Stimulated activated CD4-positive, alpha-beta T cell treated with anti-CD3 and anti-CD28 coated beads, Interleukin-1b, Interleukin-23, amount 100 ng/mL, for 24 hours (primary cell): ENCODE measurements around the gene POLRMT.
"Not testable (repeated sequence)": the region's sequence is repeated elsewhere in the genome, so short reads cannot be mapped to it uniquely, and the experiment has no call there.

Source experiments
- DNase-seq, 4 experiments: peaks; one replicate each; pipeline ENCODE4 v3.0.0-alpha.2; 2020; ENCODE audit warnings: low read depth in 4 of 4, low spot score in 1 of 4

The POLRMT gene

DNA sequence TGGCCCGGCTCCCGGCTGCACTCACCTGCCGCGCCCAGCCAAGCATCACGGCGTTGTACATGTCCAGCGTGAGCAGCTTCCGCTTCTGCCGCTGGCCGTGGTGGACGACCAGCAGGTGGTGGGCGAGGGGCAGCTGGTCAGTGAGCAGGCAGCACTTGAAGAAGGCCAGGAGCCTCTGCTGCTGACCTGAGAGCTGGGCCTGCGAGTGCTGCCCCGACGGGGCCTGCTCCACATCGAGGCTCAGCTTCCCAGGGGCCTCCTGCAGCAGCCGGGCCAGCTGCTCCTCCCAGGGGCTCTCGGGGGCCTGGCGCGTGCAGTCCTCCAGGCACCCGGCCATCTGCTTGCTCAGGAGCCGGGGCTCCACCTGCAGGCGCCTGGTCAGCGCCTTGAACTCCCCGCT lies 3.8 kb downstream of the POLRMT start:
- DNase-seq, result not testable (repeated sequence)

DNA sequence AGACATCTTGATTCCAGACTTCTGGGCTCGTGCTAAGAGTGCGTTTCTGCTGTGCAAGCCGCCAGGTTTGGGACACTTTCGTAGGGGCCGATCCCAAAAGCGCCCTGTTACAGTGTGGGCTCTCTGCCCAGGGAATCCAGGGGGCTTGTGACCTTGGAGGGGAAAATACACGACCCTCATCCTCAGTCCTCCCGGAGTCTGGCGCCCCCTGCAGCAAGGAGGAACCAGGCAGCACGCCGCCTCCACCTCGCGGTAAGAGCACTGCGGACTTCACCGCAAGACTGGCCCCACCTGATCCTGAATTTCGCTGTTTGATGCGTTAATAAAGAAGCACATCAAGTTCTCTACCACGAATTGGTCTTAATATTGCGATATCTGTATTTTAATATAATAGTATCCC lies 5.2 kb downstream of the POLRMT start:
- DNase-seq, result no peak

DNA sequence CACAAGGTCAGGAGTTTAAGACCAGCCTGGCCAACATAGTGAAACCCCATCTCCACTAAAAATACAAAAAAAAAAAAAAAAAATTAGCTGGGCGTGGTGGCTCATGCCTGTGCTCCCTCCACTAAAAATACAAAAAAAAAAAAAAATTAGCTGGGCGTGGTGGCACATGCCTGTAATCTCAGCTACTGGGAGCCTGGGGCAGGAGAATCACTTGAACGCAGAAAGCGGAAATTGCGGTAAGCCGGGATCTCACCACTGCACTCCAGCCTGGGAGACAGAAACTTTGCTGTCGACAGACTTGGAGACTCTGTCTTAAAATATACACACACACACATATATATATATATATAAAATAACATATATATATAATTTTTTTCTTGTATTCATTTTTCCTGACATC lies 6.8 kb downstream of the POLRMT start:
- DNase-seq, result not testable (repeated sequence)

DNA sequence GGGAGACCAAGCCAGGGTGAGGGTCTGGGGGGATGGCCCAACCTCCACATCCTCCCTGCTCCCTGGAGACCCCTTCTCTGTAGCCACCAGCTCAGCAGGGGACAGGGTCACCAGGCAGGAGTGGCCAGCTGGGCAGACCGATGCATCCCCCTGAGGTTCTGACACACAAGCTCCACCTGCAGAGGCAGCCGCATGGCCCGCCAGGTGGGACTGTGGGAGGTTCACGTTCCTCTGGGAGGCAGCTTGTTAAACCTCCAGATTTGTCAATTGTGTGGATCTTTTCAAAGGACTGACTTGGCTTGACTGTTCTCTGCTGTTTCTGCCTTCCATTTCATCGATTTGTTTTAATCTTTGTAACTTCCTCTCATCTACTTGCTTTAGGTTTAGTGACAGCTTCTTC lies 8.1 kb downstream of the POLRMT start:
- no peak for DNase-seq

DNA sequence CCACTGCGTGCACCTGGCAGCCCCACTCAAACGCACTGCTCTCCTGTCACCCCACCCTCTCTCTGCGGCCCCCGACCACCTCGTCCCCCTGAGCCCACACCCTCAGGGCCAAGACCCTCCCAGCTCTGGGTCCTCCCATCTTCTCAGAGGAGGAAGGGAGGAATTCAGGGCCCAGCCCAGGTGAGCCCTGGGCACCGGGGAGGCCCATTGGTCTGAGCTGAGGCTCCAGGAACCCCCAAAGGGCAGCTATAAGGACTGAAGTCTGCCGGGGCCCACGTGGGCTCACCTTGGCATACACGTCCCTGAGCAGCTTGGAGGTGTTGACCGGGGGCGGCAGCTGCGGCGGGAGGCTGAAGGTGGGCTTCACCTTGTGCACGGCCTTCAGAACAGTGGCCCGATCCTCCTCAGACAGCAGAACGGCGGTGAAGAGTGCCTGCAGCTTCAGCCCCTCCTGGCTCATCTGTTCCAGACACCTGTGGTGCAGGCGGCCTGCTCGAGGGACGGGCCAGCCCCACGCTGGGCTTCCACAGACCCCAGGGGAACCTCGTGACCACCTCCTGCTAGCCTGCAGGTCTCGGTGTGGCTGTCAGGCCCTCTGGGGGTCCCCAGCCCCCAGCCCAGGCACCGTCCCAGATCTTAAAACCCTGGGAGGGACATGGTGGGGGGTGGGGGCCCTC lies 8.8 kb downstream of the POLRMT start:
- DNase-seq, result no peak

DNA sequence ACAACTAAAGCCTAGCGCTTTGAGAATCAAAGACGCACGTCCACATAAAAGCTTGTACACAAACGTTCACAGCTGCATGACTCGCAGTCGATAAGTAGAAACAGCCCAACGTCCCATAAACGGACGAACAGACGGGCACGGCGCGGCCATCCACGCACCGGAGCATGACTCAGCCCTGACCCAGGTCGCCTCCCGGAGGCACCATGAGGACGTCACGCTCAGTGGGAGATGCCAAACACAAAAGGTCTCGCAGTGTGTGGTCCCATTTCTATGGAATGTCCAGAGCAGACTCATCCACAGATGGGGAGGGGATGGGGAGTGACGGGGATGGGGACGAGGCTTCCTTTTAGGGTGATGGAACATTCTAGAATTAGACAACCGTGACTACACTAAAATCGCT lies 9.4 kb downstream of the POLRMT start:
- no peak for DNase-seq

DNA sequence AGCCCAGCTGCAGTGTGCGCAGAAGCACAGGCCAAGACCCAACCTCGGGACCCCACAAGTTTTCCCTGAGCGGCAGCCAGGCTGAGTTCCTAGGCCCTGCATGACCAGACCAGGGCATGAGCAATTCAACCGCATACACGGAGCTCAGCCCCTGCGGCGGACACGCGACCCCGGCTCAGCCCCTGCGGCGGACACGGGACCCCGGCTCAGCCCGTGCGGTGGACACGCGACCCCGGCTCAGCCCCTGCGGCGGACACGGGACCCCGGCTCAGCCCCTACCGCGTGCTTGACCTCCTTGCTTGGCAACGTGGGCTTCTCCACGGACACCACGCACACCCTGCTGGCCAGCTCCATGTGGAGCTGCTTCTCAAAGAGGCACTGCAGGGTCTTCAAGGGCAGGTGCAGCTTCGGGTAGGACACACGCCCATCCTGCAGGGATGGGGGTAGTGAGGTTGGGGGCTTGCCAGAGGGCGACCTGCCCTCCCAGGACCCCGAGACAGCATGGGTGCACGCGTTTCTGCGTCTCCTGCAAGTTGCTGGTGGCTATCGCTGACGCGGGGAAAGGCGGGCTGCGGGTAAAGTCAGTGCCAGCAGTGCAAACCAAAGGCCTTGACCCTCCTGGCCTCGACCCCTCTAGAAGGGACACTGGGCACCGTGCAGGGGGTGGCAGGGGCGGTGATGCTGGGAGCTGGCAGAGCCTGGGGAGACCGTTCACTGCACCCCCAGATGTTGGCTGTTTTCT lies 10.0 kb downstream of the POLRMT start:
- DNase-seq, result no peak

DNA sequence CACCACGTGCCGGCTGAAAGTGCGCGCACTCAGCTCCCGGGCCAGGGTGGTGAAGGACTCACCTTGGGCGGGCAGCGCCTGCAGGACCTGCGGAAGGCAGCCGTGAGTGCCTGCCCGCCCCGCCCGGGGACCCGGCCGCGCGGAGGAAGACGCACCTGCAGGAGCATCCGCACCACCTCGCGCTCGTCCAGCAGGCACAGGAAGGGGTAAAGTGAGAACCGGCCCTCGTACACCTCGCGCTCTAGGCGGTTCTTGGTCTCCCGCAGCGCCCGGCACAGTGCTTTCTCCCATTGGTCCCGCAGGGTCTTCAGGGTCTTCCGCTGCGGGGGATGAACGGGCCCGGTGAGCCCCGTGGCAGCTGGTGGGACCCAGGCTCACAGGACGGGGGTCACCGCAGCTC lies 10.7 kb downstream of the POLRMT start:
- DNase-seq, result no peak

DNA sequence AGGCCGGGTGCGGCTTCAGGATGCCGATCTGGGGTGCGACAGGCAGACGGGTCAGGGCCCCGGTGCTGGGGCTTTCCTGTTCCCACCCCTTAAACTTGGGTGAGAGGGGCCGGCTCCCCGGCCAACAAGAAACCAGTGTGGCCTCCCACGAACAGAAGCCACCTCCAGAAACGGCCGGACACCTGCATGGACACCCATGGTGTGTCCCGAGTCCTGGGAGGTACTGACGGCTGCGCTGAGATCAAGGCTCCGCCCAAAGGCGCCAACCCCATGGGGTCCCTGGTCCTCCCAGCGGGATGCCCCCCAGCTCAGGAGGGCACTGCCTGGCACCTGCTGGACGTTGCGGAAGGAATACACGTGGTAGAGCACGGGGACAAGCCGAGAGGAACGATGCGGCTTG lies 11.5 kb downstream of the POLRMT start:
- no peak for DNase-seq

DNA sequence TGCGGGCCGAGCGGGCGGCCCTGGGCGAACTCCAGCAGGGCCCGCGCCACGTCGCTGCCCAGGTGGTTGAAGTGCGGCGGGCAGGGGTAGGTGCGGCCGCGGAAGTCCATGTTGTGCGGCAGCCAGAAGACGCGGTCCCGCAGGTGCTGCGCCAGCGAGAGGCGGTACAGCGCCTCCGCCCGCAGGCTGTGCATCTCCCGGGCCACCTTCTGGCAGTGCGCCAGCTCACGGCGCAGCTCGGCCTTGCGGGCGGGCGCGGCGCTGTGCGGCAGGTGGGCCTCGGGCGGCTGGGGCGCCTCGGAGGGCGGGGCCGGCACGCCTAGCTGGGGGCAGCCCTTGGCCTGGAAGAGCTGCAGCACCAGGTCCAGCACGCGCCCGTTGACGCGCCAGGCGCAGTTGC lies 12.1 kb downstream of the POLRMT start:
- DNase-seq, result not testable (repeated sequence)

DNA sequence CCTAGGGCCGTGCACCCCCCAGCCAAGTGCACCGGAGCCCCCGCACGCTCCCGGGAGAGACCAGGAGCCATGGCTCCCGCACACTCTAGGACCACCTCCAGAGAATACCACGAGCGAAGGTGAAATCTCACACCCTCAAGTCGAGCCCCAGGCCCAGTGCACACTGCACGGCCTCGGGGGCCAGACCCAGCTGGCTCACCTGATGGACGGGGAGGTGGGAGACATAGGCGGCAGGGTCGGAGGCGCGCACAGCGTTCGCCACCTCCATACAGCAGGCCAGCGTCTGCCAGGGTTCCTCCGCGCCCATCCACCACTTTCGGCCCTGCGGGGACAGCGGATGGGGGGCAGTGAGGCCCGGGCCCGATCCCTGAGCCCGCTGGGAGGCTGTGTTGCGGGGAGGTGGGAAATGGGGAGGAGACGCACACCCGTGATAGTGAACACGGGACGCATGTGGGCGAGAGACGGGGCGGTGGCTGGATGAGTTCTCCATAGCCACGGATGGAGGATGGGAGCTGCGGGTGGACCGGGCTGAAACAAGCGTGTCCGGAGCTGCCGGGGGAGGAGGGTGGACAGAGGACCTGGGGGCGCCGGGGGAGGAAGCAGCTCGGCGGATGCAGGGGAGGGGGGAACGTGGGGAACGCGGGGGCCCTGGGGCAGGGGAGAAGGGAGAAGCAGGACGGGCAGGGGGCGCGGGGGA lies 13.0 kb downstream of the POLRMT start:
- DNase-seq, result no peak

DNA sequence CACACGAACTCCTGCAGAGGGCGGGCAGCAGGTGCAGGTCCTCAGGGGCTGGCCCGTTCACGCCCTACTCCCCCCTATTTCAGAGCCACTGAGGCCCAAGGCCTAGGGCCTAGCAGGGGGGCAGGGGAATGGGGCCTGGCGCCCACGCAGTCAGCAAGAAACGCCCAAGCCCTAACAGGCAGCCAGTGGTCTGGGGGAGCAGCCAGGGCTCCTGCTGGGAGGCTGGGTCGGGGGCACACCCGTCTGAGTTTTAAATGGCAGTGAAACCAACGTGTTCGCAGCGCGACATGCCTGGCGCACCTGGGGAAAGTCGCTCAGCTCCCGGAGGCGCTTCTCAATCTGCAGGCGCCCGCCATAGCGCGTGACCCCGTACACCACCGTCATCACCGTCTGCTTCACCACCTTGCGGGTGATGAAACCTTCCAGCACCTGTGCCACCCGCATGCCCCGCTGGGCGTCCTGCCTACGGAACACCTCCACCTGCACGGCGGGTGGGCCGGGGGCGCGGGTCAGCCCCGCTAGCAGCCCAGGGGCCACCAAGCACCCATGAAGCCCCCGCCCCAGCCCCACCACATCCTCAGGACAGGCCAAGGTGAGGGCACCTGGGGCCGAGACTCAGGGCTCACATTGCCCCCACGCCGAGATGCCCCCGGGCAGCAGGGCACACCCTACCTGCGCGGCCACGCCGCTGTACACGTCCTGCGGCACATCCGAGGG lies 13.9 kb downstream of the POLRMT start:
- no peak for DNase-seq

DNA sequence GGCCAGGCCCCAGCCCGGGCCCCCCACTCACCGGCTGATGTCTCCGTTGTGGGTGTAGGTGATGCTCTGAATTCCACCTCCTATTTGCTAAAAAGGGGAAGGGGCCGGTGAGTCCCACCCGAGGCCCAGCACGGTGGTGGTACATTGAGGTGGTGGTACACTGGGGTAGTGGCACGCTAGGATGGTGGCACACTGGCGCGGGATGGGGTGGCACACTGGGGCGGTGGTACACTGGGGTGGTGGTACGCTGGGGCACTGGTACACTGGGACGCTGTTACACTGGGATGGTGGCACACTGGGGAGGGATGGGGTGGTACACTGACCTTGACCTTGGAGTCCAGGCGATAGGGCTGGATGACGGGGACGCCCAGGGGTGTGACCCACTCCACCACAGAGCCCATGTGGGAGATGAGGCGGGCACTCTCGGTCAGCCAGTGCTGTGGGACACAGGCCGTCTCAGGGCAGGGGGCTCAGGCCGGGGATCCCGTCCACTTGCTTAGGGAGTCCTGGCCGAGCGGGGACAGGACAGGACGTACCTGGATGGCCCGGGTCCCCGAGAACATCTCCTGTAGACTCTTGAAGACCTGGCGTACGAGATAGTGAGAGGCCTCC lies 14.6 kb downstream of the POLRMT start:
- no peak for DNase-seq

DNA sequence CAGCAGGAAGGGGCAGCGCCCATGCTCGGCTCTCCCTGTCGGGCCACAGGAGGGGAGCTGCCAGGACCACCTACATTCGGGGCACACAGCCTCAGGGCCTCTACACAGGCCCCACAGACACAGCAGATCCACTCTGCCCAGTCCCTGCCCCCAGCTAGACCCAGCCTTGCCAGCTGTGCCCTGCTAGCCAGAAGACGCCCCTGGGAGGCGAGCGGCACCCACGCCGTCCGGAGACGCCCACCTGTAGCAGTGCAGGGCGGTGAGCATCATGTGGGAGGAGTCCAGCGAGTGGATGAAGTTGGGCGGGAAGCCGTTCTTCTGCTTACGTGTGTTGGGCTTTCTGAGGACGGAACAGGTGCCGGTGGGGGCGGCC lies 15.1 kb downstream of the POLRMT start:
- no peak for DNase-seq

DNA sequence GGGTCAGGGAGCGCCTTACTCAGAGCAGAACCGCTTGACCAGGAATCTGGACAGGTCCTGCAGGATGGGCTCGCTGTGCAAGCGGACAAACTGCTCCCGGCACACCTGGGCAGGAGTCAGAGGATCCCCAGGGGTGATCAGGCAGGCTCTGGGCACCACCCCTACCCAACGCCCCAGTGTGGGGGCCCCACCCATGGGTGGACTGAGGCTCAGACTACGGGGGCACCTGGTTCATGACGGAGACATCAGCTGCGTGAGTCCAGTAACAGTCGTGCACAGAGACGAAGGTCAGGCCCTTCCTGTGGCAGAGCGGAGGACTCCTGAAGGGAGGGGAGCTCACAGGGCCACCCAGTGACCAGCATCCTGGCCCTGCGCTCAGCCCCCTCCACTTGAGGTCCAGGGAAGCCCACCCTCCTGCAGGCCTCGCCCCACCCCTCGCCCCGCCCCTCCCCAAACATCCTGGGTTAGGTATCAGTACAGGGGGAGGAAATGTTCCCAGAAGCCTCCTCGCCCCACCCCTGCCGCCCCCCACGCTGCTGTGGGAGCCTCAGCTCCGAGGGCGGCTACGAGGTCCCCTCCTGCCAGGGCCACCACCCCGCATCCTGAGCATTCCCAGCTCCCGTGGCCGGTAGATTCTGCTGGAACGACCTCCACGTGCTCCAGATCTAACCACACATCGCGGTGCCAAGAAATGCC lies 15.6 kb downstream of the POLRMT start:
- no peak for DNase-seq

DNA sequence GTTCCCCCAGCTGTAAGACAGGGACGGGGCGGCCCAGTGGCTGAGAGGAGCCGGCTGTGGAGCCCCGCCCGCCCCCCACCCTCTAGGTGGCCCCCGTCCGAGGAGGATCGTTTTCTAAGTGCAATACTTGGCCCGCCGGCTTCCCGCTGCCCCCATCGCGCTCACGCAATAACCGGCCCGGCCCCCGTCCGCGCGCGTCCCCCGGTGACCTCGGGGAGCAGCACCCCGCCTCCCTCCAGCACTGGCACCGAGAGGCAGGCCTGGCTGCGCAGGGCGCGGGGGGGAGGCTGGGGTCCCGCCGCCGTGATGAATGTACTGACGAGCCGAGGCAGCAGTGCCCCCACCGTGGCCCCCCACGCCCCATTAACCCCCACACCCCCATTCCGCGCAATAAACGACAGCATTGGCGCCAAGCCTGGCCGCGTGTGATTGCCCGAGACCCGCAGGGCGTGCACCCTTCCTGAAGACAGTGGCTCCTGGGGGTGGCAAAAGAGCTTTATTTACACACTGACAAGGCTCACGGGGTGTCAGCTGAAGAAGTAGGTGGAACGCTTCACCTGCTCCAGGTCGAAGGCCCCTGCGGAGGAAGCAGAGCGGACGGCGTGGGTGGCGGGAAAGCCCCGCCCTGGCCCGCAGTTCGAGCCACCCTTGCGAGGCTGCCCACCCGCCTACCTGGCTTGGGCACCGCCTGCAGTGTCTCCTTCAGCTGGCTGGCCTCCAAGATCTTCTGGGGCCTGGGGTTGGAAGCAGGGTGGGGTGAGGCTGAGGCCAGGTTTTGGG lies 16.4 kb downstream of the POLRMT start:
- no peak for DNase-seq

DNA sequence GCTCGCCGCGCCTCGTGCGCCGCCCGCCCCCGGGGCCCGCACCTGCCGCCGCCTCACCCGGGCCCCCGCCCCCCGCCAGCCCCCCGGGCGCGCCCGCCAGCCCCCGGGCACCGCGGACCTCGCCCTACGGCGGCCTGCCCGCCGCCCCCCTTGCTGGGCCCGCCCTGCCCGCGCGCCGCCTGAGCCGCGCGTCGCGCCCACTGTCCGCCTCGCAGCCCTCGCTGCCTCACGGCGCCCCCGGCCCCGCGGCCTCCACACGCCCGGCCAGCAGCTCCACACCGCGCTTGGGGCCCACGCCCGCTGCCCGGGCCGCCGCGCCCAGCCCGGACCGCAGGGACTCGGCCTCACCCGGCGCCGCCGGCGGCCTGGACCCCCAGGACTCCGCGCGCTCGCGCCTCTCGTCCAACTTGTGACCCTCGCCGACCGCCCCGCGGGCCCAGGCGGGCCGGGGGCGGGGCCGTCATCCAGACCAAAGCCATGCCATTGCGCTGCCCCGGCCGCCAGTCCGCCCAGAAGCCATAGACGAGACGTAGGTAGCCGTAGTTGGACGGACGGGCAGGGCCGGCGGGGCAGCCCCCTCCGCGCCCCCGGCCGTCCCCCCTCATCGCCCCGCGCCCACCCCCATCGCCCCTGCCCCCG lies 17.2 kb downstream of the POLRMT start:
- no peak for DNase-seq

DNA sequence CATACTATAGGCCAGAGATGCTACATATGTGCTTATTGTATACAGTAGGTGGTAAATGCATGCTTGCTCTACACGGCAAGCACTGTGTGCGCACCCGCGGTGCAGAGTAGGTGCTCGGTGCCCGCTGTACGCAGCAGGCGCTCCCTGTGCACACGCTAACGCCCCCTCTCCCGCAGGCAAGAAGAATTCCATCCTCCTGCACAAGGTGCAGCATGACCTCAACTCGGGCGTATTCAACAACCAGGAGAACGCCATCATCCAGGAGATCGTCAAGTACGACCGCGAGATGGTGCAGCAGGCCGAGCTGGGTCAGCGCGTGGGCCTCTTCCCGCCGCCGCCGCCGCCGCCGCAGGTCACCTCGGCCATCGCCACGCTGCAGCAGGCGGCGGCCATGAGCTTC lies 17.7 kb downstream of the POLRMT start:
- DNase-seq, result no peak

DNA sequence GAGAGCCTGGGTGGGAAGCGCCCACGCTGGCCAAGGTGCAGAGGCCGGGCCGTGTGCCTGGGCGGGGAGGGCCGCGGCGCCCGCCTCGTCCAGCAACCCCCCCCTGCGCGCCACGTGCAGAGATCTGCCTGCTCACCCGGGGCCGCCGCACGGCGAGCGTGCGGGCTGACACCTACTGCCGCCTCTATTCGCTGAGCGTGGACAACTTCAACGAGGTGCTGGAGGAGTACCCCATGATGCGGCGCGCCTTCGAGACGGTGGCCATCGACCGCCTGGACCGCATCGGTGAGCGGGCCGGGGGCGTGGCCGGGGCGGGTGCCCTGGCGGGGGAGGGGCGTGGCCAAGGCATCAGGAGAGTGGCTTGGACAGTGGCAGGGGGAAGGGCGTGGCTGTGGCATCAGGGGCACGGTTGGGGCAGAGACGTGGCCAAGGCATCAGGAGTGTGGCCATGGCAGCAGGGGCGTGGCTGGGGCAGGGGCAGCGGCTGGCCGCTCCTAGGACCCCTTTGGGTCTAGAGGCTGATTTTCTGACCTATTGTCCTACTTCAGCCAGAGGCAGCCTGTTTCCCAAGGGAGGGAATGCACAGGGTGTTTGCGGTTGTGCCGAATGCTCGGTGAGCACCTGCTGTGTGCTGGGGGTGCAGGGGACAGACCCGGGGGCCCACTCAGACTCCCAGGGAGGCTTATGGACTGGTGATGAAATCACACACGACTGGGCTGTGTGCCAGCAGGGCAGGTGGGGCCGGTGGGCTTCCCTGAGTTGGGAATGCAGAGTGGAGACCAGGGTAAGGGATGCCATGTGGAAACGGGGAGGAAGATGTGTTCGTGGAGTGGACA lies 19.4 kb downstream of the POLRMT start:
- no peak for DNase-seq
